Mesothelial cell of epicardium (in vitro differentiated cells): ENCODE measurements around the gene PTGIS. TPM values are rescaled to one million over a fixed set of nuclear protein-coding genes. Genes with fewer than 3 reads are reported as not detected.

ENCODE experiments used
- DNase-seq, 2 experiments: peaks; one replicate each; pipeline ENCODE4 v3.0.0; 2021; ENCODE audit warnings: low spot score in 2 of 2; ENCODE audit not compliant: unreplicated experiment in 2 of 2
- H3K27ac Mint-ChIP-seq: 2 replicates; pipeline ENCODE4 v1.8.0; 2021; ENCODE audit warnings: mixed read lengths
- H3K27me3 Mint-ChIP-seq: 2 replicates; pipeline ENCODE4 v1.8.0; 2021; ENCODE audit warnings: low read depth, mixed read lengths
- H3K36me3 Mint-ChIP-seq: 2 replicates; pipeline ENCODE4 v1.8.0; 2021; ENCODE audit warnings: mixed read lengths
- H3K4me1 Mint-ChIP-seq: 2 replicates; pipeline ENCODE4 v1.8.0; 2021; ENCODE audit warnings: mixed read lengths
- H3K4me3 Mint-ChIP-seq: 2 replicates; pipeline ENCODE4 v1.8.0; 2021; ENCODE audit warnings: mild to moderate bottlenecking, moderate library complexity, mixed read lengths
- H3K9me3 Mint-ChIP-seq: 2 replicates; pipeline ENCODE4 v1.8.0; 2021; ENCODE audit warnings: mixed read lengths
- total RNA-seq: library from RNA; stranded (reverse); gene quantifications from 3 replicates; pipeline ENCODE4 v1.2.1, GENCODE V29; 2021
- TF ChIP-seq, protein P1 (sequence below): fragments of 200-600 bp; sonication (generic); IDR thresholded peaks from one replicate; pipeline ENCODE4 v1.5.0; 2021; ENCODE audit warnings: antibody characterized with exemption; ENCODE audit not compliant: unreplicated experiment

PTGIS gene
- total RNA-seq, 1 donor from 2014 or later = 113 TPM

DNA sequence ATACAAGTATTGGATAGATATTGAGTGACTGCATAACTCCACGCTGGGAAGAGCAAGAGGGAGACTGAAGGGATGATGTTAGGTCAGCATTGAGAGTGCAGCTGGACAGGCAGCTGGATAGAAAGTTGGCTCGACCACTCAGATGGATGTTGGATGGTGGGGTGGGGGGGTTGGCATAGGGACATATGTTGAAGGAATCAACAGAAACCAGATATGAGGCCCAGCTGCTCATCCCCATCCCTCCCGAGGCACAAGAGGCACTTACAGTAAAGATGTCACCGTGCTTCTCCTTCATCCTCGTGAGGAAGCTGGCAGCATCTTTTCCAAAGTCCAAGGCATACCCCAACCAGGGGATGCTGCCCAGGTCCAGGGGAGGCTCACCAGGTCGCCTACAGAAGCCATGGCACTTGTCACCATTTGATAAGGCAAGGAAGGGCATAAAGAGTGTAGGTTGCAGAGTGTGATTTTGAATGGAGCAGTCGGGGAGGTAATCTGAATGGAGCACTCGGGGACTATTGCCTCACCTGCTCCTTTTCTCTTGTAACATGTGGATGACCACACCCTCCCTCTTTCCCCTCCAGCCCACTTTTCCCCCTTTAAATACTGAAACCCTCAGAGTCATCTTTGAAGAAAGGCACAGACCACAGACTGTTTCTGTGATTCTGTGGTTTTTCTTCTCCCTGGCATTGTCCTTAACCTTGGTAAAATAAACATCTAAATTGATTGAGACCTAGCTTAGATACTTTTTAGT is 18.0 kb downstream of the PTGIS start:
- Mint-ChIP-seq H3K36me3 (peaks cover 24% of the 10 kb centered on the region), H3K9me3 (peaks cover 5% of the 10 kb centered on the region), H3K27ac (no peak overlapping the region), H3K27me3 (no peaks in the 10 kb centered on the region), H3K4me1 (peaks cover 25% of the 10 kb centered on the region), H3K4me3 (no peak overlapping the region)
- TF ChIP-seq, protein P1, sequence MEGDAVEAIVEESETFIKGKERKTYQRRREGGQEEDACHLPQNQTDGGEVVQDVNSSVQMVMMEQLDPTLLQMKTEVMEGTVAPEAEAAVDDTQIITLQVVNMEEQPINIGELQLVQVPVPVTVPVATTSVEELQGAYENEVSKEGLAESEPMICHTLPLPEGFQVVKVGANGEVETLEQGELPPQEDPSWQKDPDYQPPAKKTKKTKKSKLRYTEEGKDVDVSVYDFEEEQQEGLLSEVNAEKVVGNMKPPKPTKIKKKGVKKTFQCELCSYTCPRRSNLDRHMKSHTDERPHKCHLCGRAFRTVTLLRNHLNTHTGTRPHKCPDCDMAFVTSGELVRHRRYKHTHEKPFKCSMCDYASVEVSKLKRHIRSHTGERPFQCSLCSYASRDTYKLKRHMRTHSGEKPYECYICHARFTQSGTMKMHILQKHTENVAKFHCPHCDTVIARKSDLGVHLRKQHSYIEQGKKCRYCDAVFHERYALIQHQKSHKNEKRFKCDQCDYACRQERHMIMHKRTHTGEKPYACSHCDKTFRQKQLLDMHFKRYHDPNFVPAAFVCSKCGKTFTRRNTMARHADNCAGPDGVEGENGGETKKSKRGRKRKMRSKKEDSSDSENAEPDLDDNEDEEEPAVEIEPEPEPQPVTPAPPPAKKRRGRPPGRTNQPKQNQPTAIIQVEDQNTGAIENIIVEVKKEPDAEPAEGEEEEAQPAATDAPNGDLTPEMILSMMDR = no peak
- no peak for DNase-seq

DNA sequence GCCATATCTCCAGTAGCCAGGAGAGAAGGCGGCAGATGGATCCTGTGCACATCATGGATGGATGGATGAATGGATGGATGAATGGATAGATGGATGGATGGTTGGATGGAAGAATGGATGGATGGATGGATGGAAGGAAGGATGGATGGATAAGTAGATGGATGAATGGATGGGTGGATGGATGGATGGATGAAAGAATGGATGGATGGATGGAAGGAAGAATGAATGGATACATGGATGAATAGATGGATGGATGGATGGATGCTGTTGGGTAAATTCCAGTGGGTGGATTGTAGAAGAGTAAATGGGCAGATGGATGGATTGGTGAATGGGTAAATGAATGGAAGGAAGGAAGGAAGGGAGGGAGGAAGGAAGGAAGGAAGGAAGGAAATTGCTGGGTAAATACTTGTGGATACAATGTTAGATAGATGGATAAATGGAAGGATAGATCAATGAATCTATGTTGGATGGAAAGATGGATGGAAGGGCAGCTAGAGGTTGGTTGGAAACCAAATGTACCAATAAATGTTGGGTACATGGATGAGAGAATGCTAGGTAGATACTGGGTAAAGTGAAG is 19.5 kb downstream of the PTGIS start:
- no peak for DNase-seq
- H3K27me3 Mint-ChIP-seq = no peaks in the 10 kb centered on the region
- H3K4me3 Mint-ChIP-seq = no peak overlapping the region
- H3K27ac Mint-ChIP-seq = no peak overlapping the region
- H3K36me3 Mint-ChIP-seq = peaks cover 32% of the 10 kb centered on the region
- H3K4me1 Mint-ChIP-seq = peaks cover 25% of the 10 kb centered on the region
- peaks cover 5% of the 10 kb centered on the region for H3K9me3 Mint-ChIP-seq
- TF ChIP-seq, protein P1 = no peak

DNA sequence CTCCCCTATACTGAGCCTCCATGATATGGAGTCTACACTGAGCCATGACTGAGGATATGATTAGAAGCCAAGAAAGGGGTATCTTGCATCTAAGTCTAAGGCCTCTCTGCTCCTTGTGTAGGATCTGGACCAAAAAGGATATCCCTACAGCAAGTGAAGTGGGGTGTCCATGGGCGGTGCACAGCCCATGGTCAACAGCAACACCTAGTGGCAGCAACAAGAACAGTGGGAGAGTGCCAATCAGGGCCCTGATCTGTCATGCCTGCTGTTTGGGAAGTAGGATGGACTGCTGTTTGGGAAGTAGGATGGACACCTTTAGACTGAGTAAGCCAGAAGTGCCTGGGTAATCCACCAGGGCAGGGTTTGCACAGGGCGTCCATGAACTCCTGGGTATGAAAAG is 22.4 kb downstream of the PTGIS start:
- H3K4me3 Mint-ChIP-seq = no peak overlapping the region
- H3K36me3 Mint-ChIP-seq = peaks cover 46% of the 10 kb centered on the region
- peaks cover 5% of the 10 kb centered on the region for H3K9me3 Mint-ChIP-seq
- H3K27ac Mint-ChIP-seq = no peak overlapping the region
- H3K4me1 Mint-ChIP-seq = peaks cover 5% of the 10 kb centered on the region
- no peak for DNase-seq
- TF ChIP-seq, protein P1 = no peak
- no peaks in the 10 kb centered on the region for H3K27me3 Mint-ChIP-seq

DNA sequence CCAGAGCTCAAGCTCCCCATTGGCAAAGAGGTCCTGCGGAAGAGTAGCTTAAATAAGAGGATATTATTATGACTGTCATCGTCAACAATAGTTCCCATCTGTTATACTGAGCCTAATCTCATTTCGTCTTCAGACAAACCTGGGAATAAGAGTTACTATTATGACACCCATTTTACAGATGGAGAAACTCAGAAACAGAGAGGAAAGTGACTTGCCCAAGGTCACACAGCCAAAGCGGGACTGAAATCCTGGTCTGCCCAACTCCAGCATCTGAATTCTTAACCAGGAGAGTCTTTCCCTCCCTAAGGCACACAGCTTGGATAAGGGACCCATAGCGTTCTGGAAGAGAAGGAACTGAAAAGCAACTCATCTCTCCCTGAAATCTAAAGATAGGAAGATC is 23.4 kb downstream of the PTGIS start:
- DNase-seq = no peak
- H3K4me3 Mint-ChIP-seq = no peak overlapping the region
- TF ChIP-seq, protein P1 = no peak
- peaks cover 56% of the 10 kb centered on the region for H3K36me3 Mint-ChIP-seq
- H3K4me1 Mint-ChIP-seq = no peaks in the 10 kb centered on the region
- H3K27ac Mint-ChIP-seq = no peak overlapping the region
- no peaks in the 10 kb centered on the region for H3K27me3 Mint-ChIP-seq
- peaks cover 5% of the 10 kb centered on the region for H3K9me3 Mint-ChIP-seq

DNA sequence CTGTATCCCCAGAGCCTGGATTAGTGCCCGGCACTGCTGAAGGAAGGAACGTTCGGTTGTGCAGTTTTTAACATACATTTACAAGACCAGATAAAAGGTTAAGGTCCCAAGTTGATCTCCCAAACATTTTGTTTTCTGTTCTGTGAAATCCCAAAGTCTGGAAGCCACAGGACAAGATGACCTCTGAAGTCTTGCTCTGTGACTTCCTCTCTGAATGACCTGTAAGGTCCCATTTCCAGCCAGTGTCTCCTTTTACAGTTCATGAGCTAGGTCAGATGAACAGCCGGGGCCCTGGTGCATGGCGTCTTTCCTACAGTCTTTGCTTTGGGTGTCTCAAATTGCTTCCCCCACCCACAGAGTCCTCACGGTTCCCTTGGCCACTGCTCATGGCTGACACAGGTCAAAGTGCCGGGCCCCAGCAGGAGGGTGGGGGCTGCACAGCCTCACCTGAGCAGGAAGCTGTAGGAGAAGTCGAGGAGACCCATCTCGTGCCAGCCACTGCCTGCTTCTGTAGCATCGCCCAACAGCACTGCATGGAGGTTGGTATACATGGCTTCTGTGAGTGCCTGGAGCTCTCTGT is 24.0 kb downstream of the PTGIS start:
- Mint-ChIP-seq H3K4me1 (no peaks in the 10 kb centered on the region), H3K9me3 (peaks cover 5% of the 10 kb centered on the region), H3K4me3 (no peak overlapping the region), H3K36me3 (peaks cover 62% of the 10 kb centered on the region), H3K27ac (no peak overlapping the region), H3K27me3 (no peaks in the 10 kb centered on the region)
- TF ChIP-seq, protein P1 = no peak
- DNase-seq = no peak
